ENCODE measurements around the gene CCR6. TPM values are rescaled to one million over a fixed set of nuclear protein-coding genes. Genes with fewer than 3 reads are reported as not detected.

Gene CCR6
- total RNA-seq, 1 experiment from 2014 or later = not detected

GRCh38 chr6:167098825-167099225 is 24.1 kb upstream of the CCR6 start:
- Mint-ChIP-seq H3K27me3 (ENCODE audit: insufficient read depth, unreplicated experiment) (no peaks in the 10 kb centered on the region), H3K9me3 (ENCODE audit: unreplicated experiment) (no peaks in the 10 kb centered on the region), H3K4me1 (ENCODE audit: low read depth, unreplicated experiment) (no peaks in the 10 kb centered on the region), H3K27ac (ENCODE audit: unreplicated experiment) (no peak overlapping the region), H3K36me3 (ENCODE audit: insufficient read depth, unreplicated experiment) (no peaks in the 10 kb centered on the region), H3K4me3 (ENCODE audit: unreplicated experiment) (no peak overlapping the region)
- intact Hi-C loops (cut with micrococcal nuclease; ENCODE audit: unreplicated experiment) = no loop called here
- no peaks in the 10 kb centered on the region for H3K36me3 ChIP-seq (ENCODE audit: control insufficient read depth, insufficient read depth, low read length)
- H3K9me3 ChIP-seq = no peaks in the 10 kb centered on the region
- no peaks in the 10 kb centered on the region for H3K27me3 ChIP-seq (replicated peaks; ENCODE audit: control insufficient read depth, insufficient read depth, low read length)
- POLR2A ChIA-PET = no interaction called here
- no TSS peak for BruUV-seq (replicated peaks)
- TF ChIP-seq, protein P1, sequence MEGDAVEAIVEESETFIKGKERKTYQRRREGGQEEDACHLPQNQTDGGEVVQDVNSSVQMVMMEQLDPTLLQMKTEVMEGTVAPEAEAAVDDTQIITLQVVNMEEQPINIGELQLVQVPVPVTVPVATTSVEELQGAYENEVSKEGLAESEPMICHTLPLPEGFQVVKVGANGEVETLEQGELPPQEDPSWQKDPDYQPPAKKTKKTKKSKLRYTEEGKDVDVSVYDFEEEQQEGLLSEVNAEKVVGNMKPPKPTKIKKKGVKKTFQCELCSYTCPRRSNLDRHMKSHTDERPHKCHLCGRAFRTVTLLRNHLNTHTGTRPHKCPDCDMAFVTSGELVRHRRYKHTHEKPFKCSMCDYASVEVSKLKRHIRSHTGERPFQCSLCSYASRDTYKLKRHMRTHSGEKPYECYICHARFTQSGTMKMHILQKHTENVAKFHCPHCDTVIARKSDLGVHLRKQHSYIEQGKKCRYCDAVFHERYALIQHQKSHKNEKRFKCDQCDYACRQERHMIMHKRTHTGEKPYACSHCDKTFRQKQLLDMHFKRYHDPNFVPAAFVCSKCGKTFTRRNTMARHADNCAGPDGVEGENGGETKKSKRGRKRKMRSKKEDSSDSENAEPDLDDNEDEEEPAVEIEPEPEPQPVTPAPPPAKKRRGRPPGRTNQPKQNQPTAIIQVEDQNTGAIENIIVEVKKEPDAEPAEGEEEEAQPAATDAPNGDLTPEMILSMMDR (IDR thresholded peaks at IDR 0.05; ENCODE audit: insufficient read depth in 1 of 2, low read depth in 1 of 2, low read length in 1 of 2, severe bottlenecking in 1 of 2, unreplicated experiment in 1 of 2) = no peak
- CTCF ChIA-PET = no interaction called here
- DNase-seq = no peak
- H3K4me1 ChIP-seq = no peaks in the 10 kb centered on the region
- no peak overlapping the region for H3K4me3 ChIP-seq (ENCODE audit: low read depth, low read length)

- TF ChIP-seq, protein P1 (IDR thresholded peaks at IDR 0.05; ENCODE audit: insufficient read depth in 1 of 2, low read depth in 1 of 2, low read length in 1 of 2, severe bottlenecking in 1 of 2, unreplicated experiment in 1 of 2) = no peak
- ChIA-PET POLR2A (no interaction called here), CTCF (no interaction called here)
- BruUV-seq (replicated peaks) = no TSS peak
- DNase-seq = no peak
- H3K36me3 Mint-ChIP-seq (ENCODE audit: insufficient read depth, unreplicated experiment) = no peaks in the 10 kb centered on the region
- H3K4me3 Mint-ChIP-seq (ENCODE audit: unreplicated experiment) = no peak overlapping the region
- Histone ChIP-seq H3K4me3 (ENCODE audit: low read depth, low read length) (no peak overlapping the region), H3K9me3 (no peaks in the 10 kb centered on the region), H3K36me3 (ENCODE audit: control insufficient read depth, insufficient read depth, low read length) (no peaks in the 10 kb centered on the region), H3K4me1 (no peaks in the 10 kb centered on the region), H3K27me3 (replicated peaks; ENCODE audit: control insufficient read depth, insufficient read depth, low read length) (no peaks in the 10 kb centered on the region)
- intact Hi-C loops (cut with micrococcal nuclease; ENCODE audit: unreplicated experiment) = no loop called here
- no peaks in the 10 kb centered on the region for H3K4me1 Mint-ChIP-seq (ENCODE audit: low read depth, unreplicated experiment)
- H3K9me3 Mint-ChIP-seq (ENCODE audit: unreplicated experiment) = no peaks in the 10 kb centered on the region
- H3K27ac Mint-ChIP-seq (ENCODE audit: unreplicated experiment) = no peak overlapping the region
- H3K27me3 Mint-ChIP-seq (ENCODE audit: insufficient read depth, unreplicated experiment) = no peaks in the 10 kb centered on the region
Observed at GRCh38 chr6:167099707-167100106, 23.2 kb upstream of the CCR6 start.

GRCh38 chr6:167100241-167100674 is 22.6 kb upstream of the CCR6 start:
- H3K27ac Mint-ChIP-seq (ENCODE audit: unreplicated experiment) = no peak overlapping the region
- no peaks in the 10 kb centered on the region for H3K4me1 ChIP-seq
- H3K4me1 Mint-ChIP-seq (ENCODE audit: low read depth, unreplicated experiment) = no peaks in the 10 kb centered on the region
- H3K9me3 ChIP-seq = no peaks in the 10 kb centered on the region
- H3K9me3 Mint-ChIP-seq (ENCODE audit: unreplicated experiment) = no peaks in the 10 kb centered on the region
- H3K27me3 Mint-ChIP-seq (ENCODE audit: insufficient read depth, unreplicated experiment) = no peaks in the 10 kb centered on the region
- CTCF ChIA-PET = no interaction called here
- POLR2A ChIA-PET = no interaction called here
- no peaks in the 10 kb centered on the region for H3K27me3 ChIP-seq (replicated peaks; ENCODE audit: control insufficient read depth, insufficient read depth, low read length)
- no peak for DNase-seq
- H3K4me3 Mint-ChIP-seq (ENCODE audit: unreplicated experiment) = no peak overlapping the region
- H3K36me3 ChIP-seq (ENCODE audit: control insufficient read depth, insufficient read depth, low read length) = no peaks in the 10 kb centered on the region
- intact Hi-C loops (cut with micrococcal nuclease; ENCODE audit: unreplicated experiment) = no loop called here
- BruUV-seq (replicated peaks) = no TSS peak
- TF ChIP-seq, protein P1 (IDR thresholded peaks at IDR 0.05; ENCODE audit: insufficient read depth in 1 of 2, low read depth in 1 of 2, low read length in 1 of 2, severe bottlenecking in 1 of 2, unreplicated experiment in 1 of 2) = no peak
- no peaks in the 10 kb centered on the region for H3K36me3 Mint-ChIP-seq (ENCODE audit: insufficient read depth, unreplicated experiment)
- H3K4me3 ChIP-seq (ENCODE audit: low read depth, low read length) = no peak overlapping the region

Data from Caco-2 (cell line).